Ascending aorta (tissue), 2 donors: ENCODE data around the gene KIDINS220. TPM values are rescaled to one million over a fixed set of nuclear protein-coding genes. Genes with fewer than 3 reads are reported as not detected.
A peak's percentile ranks its signal among the peaks of the same experiment; 100 is the strongest.

Experiments used
- DNase-seq, 2 donors: peaks; one replicate each; pipeline ENCODE4 v3.0.0-alpha.2; 2019; ENCODE audit warnings: low spot score in 2 of 2
- H3K27ac ChIP-seq, 2 donors: fragments of 200-600 bp; sonication (generic); one replicate each; pipeline ENCODE4 v1.5.1; 2016 to 2017; ENCODE audit warnings: mild to moderate bottlenecking in 1 of 2
- H3K27me3 ChIP-seq: fragments of 200-600 bp; sonication (generic); one replicate; pipeline ENCODE4 v1.5.1; 2017
- H3K36me3 ChIP-seq, 2 donors: fragments of 200-600 bp; sonication (generic); one replicate each; pipeline ENCODE4 v1.5.1; 2016
- H3K4me1 ChIP-seq, 2 donors: fragments of 200-600 bp; sonication (generic); one replicate each; pipeline ENCODE4 v1.5.1; 2016 to 2017; ENCODE audit warnings: mild to moderate bottlenecking in 1 of 2
- H3K4me3 ChIP-seq, 2 donors: fragments of 200-600 bp; sonication (generic); one replicate each; pipeline ENCODE4 v1.5.1; 2016 to 2017; ENCODE audit warnings: mild to moderate bottlenecking in 1 of 2
- H3K9me3 ChIP-seq, 2 donors: fragments of 200-600 bp; sonication (generic); one replicate each; pipeline ENCODE4 v1.5.1; 2016
- intact Hi-C: fragments of 100-400 bp; cut with DNase I; formaldehyde crosslinking; loops from one replicate; pipeline ENCODE4 v1.15.1; 2023
- total RNA-seq: library from RNA; depleted of rRNA; stranded (reverse); fragments of >200 nt; gene quantifications from one replicate; pipeline ENCODE4 v1.1.0, GENCODE V29; 2016
- TF ChIP-seq, protein P1 (sequence below), 3 experiments: fragments of 200-600 bp in 2 of 3; fragments of 450-650 bp in 1 of 3; sonication (generic) in 2 of 3; IDR thresholded peaks; one replicate each; pipeline ENCODE4 v1.5.1; 2016 to 2019; ENCODE audit warnings: antibody characterized with exemption in 3 of 3, mild to moderate bottlenecking in 1 of 3, moderate library complexity in 1 of 3

The KIDINS220 gene
- total RNA-seq, 1 donor from 2014 or later: 59.1 TPM

- Histone ChIP-seq H3K27me3 (no peaks in the 10 kb centered on the region), H3K27ac (peak overlapping the region in 1 of 2 donors; percentile 88), H3K9me3 (no peaks in the 10 kb centered on the region), H3K36me3 (peaks cover 10 to 40% of the 10 kb centered on the region in 2 donors), H3K4me3 (no peak overlapping the region), H3K4me1 (peaks cover 0 to 10% of the 10 kb centered on the region in 2 donors)
- TF ChIP-seq, protein P1, sequence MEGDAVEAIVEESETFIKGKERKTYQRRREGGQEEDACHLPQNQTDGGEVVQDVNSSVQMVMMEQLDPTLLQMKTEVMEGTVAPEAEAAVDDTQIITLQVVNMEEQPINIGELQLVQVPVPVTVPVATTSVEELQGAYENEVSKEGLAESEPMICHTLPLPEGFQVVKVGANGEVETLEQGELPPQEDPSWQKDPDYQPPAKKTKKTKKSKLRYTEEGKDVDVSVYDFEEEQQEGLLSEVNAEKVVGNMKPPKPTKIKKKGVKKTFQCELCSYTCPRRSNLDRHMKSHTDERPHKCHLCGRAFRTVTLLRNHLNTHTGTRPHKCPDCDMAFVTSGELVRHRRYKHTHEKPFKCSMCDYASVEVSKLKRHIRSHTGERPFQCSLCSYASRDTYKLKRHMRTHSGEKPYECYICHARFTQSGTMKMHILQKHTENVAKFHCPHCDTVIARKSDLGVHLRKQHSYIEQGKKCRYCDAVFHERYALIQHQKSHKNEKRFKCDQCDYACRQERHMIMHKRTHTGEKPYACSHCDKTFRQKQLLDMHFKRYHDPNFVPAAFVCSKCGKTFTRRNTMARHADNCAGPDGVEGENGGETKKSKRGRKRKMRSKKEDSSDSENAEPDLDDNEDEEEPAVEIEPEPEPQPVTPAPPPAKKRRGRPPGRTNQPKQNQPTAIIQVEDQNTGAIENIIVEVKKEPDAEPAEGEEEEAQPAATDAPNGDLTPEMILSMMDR (IDR thresholded peaks at IDR 0.05): no peak
- intact Hi-C loops: no loop called here
- no peak for DNase-seq
These were observed 17.5 kb downstream of the KIDINS220 start for GRCh38 chr2:8819948-8820347.

DNA sequence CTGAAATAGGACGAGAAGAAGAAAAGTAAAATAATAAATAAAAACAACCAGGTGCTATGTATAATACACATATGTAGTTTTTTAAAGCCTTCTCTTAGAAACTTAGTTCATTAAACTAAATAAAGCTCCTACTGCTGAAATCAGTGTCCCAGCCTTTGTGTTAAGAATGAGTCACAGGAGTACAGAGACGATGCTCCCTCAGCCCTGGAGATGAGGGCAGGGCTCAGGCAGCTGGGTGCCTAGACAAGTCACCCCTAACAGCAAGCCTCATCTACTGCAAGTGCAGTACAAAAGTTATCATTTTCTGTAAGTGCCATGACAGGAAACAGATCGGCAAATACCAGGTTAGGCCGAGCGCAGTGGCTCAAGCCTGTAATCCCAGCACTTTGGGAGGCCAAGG is 18.2 kb downstream of the KIDINS220 start:
- no peak for DNase-seq
- no peaks in the 10 kb centered on the region for H3K27me3 ChIP-seq
- H3K4me1 ChIP-seq: peaks cover 0 to 10% of the 10 kb centered on the region in 2 donors
- intact Hi-C loops: no loop called here
- TF ChIP-seq, protein P1 (IDR thresholded peaks at IDR 0.05): no peak
- peaks cover 4 to 38% of the 10 kb centered on the region in 2 donors for H3K36me3 ChIP-seq
- no peaks in the 10 kb centered on the region for H3K9me3 ChIP-seq
- H3K4me3 ChIP-seq: no peak overlapping the region
- peak overlapping the region in 1 of 2 donors; percentile 88 for H3K27ac ChIP-seq

DNA sequence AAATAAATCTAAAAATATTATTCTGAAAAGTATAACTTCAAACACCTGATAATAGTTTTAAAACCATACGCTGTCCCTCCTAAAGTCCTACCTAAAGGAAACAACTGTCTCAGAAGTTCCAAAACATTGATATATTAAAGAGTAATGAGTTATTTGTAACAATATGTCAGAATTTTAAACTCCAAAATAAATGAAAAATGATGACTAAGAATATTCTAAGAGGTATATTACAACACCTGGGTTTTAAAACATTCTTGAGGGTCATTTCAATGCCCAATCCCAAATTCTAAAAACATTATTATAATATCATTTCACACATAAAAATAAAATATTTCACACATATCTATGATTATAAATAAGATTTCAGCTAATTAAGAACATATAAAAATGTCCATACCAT is 20.2 kb downstream of the KIDINS220 start:
- peaks cover 18 to 46% of the 10 kb centered on the region in 2 donors for H3K36me3 ChIP-seq
- H3K4me1 ChIP-seq: peaks cover 0 to 2% of the 10 kb centered on the region in 2 donors
- H3K27ac ChIP-seq: no peak overlapping the region
- DNase-seq: no peak
- no peak overlapping the region for H3K4me3 ChIP-seq
- H3K9me3 ChIP-seq: no peaks in the 10 kb centered on the region
- intact Hi-C loops: no loop called here
- H3K27me3 ChIP-seq: no peaks in the 10 kb centered on the region
- TF ChIP-seq, protein P1 (IDR thresholded peaks at IDR 0.05): no peak

- intact Hi-C loops: no loop called here
- Histone ChIP-seq H3K9me3 (no peaks in the 10 kb centered on the region), H3K4me3 (no peak overlapping the region), H3K27ac (no peak overlapping the region), H3K4me1 (peaks cover 0 to 5% of the 10 kb centered on the region in 2 donors), H3K27me3 (no peaks in the 10 kb centered on the region), H3K36me3 (peaks cover 23 to 79% of the 10 kb centered on the region in 2 donors)
- TF ChIP-seq, protein P1 (IDR thresholded peaks at IDR 0.05): no peak
- DNase-seq: no peak
These were observed 30.3 kb downstream of the KIDINS220 start for GRCh38 chr2:8806885-8807704.

GRCh38 chr2:8805278-8806210 is 31.9 kb downstream of the KIDINS220 start:
- H3K4me1 ChIP-seq: peaks cover 0 to 5% of the 10 kb centered on the region in 2 donors
- no peaks in the 10 kb centered on the region for H3K27me3 ChIP-seq
- no peak overlapping the region for H3K27ac ChIP-seq
- intact Hi-C loops: no loop called here
- peaks cover 19 to 77% of the 10 kb centered on the region in 2 donors for H3K36me3 ChIP-seq
- DNase-seq: no peak
- H3K4me3 ChIP-seq: no peak overlapping the region
- TF ChIP-seq, protein P1 (IDR thresholded peaks at IDR 0.05): no peak
- no peaks in the 10 kb centered on the region for H3K9me3 ChIP-seq
